ENCODE results near the gene TMEM91. TPM values are rescaled to one million over a fixed set of nuclear protein-coding genes. Genes with fewer than 3 reads are reported as not detected.
A peak's percentile ranks its signal among the peaks of the same experiment; 100 is the strongest.

The TMEM91 gene
- total RNA-seq, 2 donors from 2014 or later = 3.5 to 15.1 TPM

DNA sequence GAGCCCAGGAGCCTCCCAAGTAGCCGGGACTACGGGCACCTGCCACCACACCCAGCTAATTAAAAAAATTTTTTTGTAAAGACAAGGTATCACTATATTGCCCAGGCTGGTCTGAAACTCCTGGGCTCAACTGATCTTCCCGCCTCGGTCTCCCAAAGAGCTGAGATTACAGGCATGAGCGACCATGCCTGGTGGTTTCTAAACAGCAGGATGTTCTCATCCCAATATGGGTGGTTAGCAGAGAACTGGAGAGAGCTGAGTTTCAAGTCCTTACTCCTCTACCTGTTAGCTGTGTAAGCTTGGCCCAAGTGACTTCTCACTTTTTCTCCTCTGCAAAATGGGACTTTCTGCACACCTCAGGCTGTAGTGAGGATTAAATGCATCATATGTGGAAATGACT is 8.0 kb downstream of the TMEM91 start:
- peaks cover 38% of the 10 kb centered on the region for H3K36me3 Mint-ChIP-seq (ENCODE audit: low read depth)
- no peak for ATAC-seq (replicated peaks)
- no peak overlapping the region for H3K27ac Mint-ChIP-seq
- H3K4me1 Mint-ChIP-seq = peaks cover 5% of the 10 kb centered on the region
- no peaks in the 10 kb centered on the region for H3K27me3 Mint-ChIP-seq
- H3K9me3 Mint-ChIP-seq = no peaks in the 10 kb centered on the region
- no peak overlapping the region for H3K4me3 Mint-ChIP-seq

DNA sequence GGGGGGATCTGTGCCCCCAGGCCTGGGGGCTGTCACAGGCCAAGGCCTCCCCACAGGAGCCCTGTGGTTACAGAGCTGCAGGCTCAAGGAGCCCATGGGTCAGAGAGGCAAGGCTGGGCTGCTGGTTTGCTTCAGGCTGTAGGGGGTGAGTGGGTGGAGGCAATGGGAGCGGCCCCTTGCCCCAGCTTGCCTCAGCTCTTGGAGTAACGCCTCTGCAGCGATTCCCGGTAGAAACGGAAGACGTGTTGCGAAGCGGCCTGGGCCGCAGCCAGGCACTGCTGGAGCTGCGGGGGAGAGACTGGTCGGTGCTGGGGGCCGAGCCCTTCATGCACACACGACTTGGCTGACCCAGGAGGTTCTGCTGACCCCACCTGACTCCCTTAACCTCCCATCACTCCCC is 10.1 kb downstream of the TMEM91 start:
- no peaks in the 10 kb centered on the region for H3K27me3 Mint-ChIP-seq
- no peaks in the 10 kb centered on the region for H3K9me3 Mint-ChIP-seq
- H3K4me1 Mint-ChIP-seq = peaks cover 5% of the 10 kb centered on the region
- no peak for ATAC-seq (replicated peaks)
- H3K4me3 Mint-ChIP-seq = no peak overlapping the region
- H3K36me3 Mint-ChIP-seq (ENCODE audit: low read depth) = peaks cover 59% of the 10 kb centered on the region
- H3K27ac Mint-ChIP-seq = peak overlapping the region; percentile 38

DNA sequence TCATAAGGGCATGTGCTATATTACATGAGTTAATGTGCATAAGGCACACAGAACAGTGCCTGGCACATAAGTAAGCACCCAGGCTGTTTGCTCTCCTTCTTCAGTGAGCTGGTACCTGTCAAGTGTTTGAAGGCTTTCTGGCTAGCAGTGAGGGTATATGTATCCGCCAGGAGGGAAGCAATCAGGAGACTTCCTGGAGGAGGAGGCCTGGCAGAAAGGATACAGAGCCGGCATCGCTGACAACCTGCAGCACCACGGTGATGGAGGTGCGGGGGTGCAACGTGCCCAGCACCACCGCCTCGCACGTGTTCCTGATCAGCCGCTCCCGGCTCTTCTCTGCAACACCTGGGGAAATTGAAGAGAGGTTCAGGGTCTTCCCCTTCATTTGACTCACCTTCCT is 15.3 kb downstream of the TMEM91 start:
- no peaks in the 10 kb centered on the region for H3K9me3 Mint-ChIP-seq
- no peak overlapping the region for H3K27ac Mint-ChIP-seq
- H3K27me3 Mint-ChIP-seq = no peaks in the 10 kb centered on the region
- no peak overlapping the region for H3K4me3 Mint-ChIP-seq
- ATAC-seq (replicated peaks) = no peak
- H3K36me3 Mint-ChIP-seq (ENCODE audit: low read depth) = peaks cover 71% of the 10 kb centered on the region
- H3K4me1 Mint-ChIP-seq = peaks cover 10% of the 10 kb centered on the region

DNA sequence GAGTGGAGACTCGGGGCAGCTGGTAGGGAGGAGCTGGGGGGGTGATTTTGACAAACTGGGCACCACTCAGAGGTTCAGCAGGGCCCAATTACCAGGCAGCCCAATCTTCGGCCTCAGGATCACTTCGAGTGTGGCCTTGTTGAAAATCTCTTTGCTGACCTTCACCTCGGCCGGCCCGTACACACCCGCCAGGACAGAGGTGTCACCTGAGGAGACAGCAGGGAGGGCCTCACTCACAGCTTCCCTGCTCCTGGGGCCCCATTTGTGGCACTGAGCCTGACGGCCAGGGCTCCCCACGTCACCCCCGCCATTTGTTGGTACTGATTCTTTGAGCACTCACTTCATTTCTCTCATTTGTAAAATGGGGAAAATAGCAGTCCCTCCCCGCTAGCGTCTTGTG is 16.4 kb downstream of the TMEM91 start:
- H3K36me3 Mint-ChIP-seq (ENCODE audit: low read depth) = peaks cover 71% of the 10 kb centered on the region
- no peak for ATAC-seq (replicated peaks)
- no peak overlapping the region for H3K4me3 Mint-ChIP-seq
- no peaks in the 10 kb centered on the region for H3K9me3 Mint-ChIP-seq
- H3K4me1 Mint-ChIP-seq = peaks cover 11% of the 10 kb centered on the region
- H3K27me3 Mint-ChIP-seq = no peaks in the 10 kb centered on the region
- H3K27ac Mint-ChIP-seq = no peak overlapping the region

DNA sequence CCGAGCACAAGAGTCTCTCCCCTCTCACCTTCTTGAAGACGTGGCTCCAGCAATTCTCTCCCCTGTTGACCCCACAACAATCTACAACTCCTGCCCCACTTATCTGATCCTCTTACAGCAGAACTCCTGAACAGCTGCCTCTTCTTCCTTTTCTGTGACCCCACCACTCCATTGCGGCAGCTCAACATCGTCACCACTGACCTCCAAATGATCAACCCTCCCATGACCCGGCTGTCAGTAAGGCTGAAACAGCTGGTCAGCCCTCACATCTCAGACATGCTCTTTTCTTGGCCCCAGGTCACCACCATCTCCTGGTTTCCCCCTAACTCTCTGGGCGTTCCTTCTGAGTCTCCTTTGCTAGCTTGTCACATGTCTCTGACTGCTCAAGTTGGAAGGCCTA is 19.0 kb downstream of the TMEM91 start:
- Mint-ChIP-seq H3K36me3 (ENCODE audit: low read depth) (peaks cover 67% of the 10 kb centered on the region), H3K27ac (peak overlapping the region; percentile 100), H3K4me3 (peak overlapping the region; percentile 100), H3K9me3 (no peaks in the 10 kb centered on the region), H3K4me1 (peaks cover 24% of the 10 kb centered on the region), H3K27me3 (no peaks in the 10 kb centered on the region)
- ATAC-seq (replicated peaks) = no peak

DNA sequence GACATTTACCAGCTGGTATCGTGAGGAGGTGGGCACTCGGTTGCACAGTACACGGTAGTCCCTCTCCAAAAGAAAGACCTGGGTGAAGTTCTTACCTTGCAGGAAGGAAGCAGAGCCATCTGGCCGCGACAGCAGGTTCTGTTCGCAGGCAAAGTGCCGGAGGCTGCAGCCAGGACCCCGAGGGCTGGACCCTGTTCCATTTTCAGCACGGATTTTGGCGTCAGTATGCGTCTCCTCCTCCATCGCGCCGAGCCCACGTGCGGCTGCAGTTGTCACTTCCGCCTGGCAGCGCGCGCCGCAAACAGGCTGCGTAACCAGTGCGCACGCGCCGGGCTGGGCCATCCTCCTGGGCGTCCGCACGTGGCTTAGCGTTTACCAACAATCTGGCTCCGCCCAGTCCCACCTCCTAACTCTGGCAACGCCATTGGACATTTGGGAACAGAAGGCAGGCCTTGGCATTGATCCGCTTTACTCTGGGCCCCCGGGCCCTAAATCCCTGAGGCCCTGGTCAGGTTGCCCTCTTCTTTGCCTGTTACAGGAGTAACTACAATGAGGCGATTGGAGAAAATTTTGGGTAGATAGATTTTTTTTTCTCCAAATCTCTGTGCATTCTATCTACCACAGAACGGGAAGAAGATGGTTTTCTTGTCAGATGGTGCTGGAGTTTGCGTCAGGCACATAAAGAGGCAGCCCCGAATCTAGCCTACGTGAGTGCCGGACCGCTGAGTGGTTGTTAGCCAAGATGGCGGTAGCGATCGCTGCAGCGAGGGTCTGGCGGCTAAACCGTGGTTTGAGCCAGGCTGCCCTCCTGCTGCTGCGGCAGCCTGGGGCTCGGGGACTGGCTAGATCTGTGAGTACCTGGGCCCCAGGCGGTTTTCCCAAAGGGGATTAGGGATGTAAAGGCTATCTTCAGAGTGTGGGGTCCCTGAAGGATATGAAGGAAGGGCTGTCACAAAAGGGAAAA is 21.0 kb downstream of the TMEM91 start, which contains the start of the genes BCKDHA and EXOSC5:
Gene BCKDHA (plus strand): TSS at position 733 of the 964 bp plus-strand sequence. CDS start 10 bp downstream, at position 743.
Gene EXOSC5 (minus strand): TSS at position 274 of the 964 bp plus-strand sequence. CDS start 31 bp downstream, at position 243.
- Mint-ChIP-seq H3K36me3 (ENCODE audit: low read depth) (peaks cover 54% of the 10 kb centered on the region), H3K9me3 (no peaks in the 10 kb centered on the region), H3K4me3 (peak within 1 kb of the TSS; percentile 100), H3K27ac (peak within 1 kb of the TSS; percentile 100), H3K4me1 (peaks cover 24% of the 10 kb centered on the region), H3K27me3 (no peaks in the 10 kb centered on the region)
- peak; percentile 100 for ATAC-seq (replicated peaks)

DNA sequence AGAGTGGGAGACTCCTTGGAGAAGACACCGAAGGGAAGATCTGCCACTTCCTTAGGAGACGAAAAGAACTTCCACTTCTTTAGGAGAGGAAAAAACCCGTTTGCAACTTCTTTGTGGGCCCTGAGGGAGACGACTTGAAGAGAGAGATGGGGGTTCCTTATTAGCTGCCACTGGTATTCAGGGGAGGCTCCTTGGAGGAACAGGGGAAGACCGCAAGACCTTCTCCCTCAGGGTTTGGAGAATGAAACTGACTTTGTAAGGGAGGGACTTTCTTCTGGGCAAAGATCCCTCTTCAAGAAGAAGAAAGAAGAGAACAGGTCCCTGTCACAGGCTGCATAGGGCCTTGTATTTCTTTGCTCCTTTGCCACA is 21.7 kb downstream of the TMEM91 start:
- no peak for ATAC-seq (replicated peaks)
- peaks cover 24% of the 10 kb centered on the region for H3K4me1 Mint-ChIP-seq
- no peaks in the 10 kb centered on the region for H3K27me3 Mint-ChIP-seq
- H3K27ac Mint-ChIP-seq = peak overlapping the region; percentile 100
- peak overlapping the region; percentile 100 for H3K4me3 Mint-ChIP-seq
- peaks cover 48% of the 10 kb centered on the region for H3K36me3 Mint-ChIP-seq (ENCODE audit: low read depth)
- H3K9me3 Mint-ChIP-seq = no peaks in the 10 kb centered on the region

DNA sequence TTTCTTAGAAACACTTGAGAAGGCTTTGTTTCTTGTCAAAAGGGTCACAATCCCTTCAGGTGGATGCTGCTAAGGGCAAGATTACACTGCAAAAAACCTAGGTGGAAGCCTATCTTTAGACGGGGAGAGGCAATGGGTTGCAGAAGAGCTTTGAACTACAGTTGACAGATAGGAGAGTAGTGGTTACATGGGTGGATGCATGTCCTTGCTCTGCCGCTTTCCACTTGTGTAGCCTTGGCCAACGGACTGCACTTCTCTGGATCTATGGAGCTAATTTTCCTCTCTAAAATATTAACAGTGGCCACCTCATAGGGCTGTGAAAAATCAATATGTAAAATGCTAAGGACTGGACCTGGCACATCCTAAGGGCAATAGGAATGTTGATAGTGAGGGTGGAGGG is 22.3 kb downstream of the TMEM91 start:
- Mint-ChIP-seq H3K27me3 (no peaks in the 10 kb centered on the region), H3K4me3 (peak overlapping the region; percentile 100), H3K27ac (peak overlapping the region; percentile 100), H3K36me3 (ENCODE audit: low read depth) (peaks cover 45% of the 10 kb centered on the region), H3K4me1 (peaks cover 24% of the 10 kb centered on the region), H3K9me3 (no peaks in the 10 kb centered on the region)
- ATAC-seq (replicated peaks) = no peak

DNA sequence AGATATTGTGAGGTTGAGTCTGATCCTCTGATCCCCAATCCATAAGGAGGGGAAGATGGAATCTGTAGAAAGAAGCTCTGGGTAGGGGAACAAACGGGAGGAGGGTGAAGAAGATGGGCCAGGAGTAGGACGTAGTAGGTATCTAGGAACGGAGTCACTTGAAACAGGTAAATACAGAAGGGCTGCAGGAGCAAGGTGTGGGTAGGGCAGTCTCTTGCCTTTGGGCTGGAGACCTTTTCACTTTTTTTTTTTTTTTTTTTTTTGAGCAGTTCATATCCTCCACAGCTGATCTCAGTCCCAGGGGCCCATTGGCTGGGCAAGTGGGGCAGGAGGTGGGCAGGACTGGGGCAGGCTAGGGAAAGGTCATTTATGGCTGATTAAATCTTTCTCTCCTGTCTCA is 22.8 kb downstream of the TMEM91 start:
- no peak for ATAC-seq (replicated peaks)
- H3K4me3 Mint-ChIP-seq = peak overlapping the region; percentile 100
- H3K36me3 Mint-ChIP-seq (ENCODE audit: low read depth) = peaks cover 45% of the 10 kb centered on the region
- H3K4me1 Mint-ChIP-seq = peaks cover 24% of the 10 kb centered on the region
- no peaks in the 10 kb centered on the region for H3K27me3 Mint-ChIP-seq
- peak overlapping the region; percentile 100 for H3K27ac Mint-ChIP-seq
- H3K9me3 Mint-ChIP-seq = no peaks in the 10 kb centered on the region

DNA sequence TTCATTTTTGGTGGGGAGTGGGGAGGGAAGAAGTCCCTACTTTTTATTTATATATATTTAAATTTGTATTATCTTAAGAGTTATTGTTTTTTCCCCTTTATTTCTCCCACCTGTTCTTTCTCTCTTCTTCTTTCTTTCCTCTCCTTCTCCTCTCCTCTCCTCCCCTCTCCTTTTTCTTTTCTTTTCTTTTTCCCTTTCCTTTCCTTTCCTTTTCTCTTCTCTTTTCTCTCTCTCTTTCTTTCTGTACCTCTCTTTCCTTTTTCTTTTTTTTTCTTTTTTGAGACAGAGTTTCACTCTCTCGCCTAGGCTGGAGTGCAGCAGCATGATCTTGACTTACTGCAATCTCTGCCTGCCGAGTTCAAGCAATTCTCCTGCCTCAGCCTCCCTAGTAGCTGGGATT is 23.2 kb downstream of the TMEM91 start:
- Mint-ChIP-seq H3K4me1 (peaks cover 24% of the 10 kb centered on the region), H3K9me3 (no peaks in the 10 kb centered on the region), H3K36me3 (ENCODE audit: low read depth) (peaks cover 45% of the 10 kb centered on the region), H3K27me3 (no peaks in the 10 kb centered on the region), H3K4me3 (peak overlapping the region; percentile 100), H3K27ac (peak overlapping the region; percentile 100)
- ATAC-seq (replicated peaks) = no peak

DNA sequence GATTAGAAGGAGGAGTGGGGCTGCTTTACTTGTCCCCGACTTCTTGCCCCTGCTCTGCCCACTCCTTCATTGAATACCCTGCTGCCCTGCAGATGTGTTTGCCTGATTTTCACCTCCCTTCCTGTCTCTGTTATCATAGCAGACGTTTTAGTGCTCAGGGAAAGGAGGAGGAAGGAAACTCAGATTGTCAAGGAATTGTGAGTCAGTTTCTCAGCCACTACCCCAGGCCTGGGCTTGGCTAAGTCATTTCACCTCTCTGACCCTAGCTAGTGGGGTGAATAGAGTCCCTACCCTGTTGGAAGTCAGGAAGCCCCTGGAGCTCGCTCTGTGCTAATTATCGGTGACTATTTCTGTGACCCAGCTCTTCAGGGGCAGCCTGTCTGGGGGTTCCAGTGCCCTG is 25.1 kb downstream of the TMEM91 start:
- no peak for ATAC-seq (replicated peaks)
- Mint-ChIP-seq H3K36me3 (ENCODE audit: low read depth) (peaks cover 36% of the 10 kb centered on the region), H3K4me1 (peaks cover 14% of the 10 kb centered on the region), H3K27ac (peak overlapping the region; percentile 21), H3K27me3 (no peaks in the 10 kb centered on the region), H3K9me3 (no peaks in the 10 kb centered on the region), H3K4me3 (no peak overlapping the region)

DNA sequence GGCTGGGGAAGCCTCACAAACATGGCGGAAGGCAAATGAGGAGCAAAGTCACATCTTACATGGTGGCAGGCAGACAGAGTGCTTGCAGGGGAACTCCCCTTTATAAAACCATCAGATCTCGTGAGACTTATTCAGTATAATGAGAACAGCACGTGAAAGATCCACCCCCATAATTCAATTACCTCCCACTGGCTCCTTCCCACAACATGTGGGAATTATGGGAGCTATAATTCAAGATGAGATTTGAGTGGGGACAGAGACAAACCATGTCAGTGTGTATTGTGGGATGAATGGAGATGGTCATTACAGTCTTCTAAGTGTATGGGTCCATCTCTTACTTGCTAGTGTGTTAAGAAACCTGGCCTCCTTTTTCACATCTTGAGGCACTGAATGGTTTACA is 25.7 kb downstream of the TMEM91 start:
- no peak for ATAC-seq (replicated peaks)
- H3K36me3 Mint-ChIP-seq (ENCODE audit: low read depth) = peaks cover 35% of the 10 kb centered on the region
- no peak overlapping the region for H3K4me3 Mint-ChIP-seq
- no peak overlapping the region for H3K27ac Mint-ChIP-seq
- H3K9me3 Mint-ChIP-seq = no peaks in the 10 kb centered on the region
- H3K4me1 Mint-ChIP-seq = peaks cover 14% of the 10 kb centered on the region
- H3K27me3 Mint-ChIP-seq = no peaks in the 10 kb centered on the region

DNA sequence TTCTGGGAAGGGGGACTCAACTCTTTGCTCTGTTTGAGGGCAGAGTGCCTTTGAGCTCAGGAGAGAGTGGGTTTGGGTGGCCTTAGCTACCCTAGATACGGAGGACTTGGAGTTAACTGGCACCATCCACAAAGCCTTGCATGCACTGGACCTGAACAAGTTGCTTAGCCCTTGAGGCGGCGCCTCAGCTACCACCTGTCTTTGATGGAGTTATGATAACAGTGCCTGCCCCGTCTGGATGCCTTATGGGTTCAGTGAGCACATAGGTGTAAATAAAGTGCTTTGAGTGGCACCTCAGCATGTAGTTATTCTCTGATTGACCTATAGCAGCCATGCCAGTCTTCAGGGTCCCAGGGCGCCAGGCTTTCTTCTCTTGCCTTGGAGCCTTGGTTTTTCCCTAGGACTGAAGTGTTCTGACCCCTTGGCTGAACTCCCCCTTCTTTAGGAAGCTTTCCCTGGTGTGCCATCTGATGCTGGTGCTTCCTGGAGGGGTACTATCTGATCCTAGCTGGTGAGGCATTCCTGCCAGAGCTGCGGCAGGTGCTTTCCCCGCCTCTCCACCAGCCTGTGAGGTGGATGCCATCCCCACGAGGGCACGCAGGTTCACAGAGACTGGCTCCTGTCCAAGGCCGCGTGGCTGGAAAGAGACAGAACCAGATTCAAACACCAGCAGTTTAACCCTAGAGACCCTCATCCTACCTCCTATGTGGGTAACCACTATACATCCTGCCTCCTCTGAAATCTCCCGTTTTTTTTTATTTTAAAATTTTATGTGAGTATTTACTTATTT is 27.0 kb downstream of the TMEM91 start:
- peaks cover 7% of the 10 kb centered on the region for H3K4me1 Mint-ChIP-seq
- no peaks in the 10 kb centered on the region for H3K9me3 Mint-ChIP-seq
- H3K4me3 Mint-ChIP-seq = no peak overlapping the region
- no peak overlapping the region for H3K27ac Mint-ChIP-seq
- no peaks in the 10 kb centered on the region for H3K27me3 Mint-ChIP-seq
- H3K36me3 Mint-ChIP-seq (ENCODE audit: low read depth) = peaks cover 21% of the 10 kb centered on the region
- no peak for ATAC-seq (replicated peaks)

DNA sequence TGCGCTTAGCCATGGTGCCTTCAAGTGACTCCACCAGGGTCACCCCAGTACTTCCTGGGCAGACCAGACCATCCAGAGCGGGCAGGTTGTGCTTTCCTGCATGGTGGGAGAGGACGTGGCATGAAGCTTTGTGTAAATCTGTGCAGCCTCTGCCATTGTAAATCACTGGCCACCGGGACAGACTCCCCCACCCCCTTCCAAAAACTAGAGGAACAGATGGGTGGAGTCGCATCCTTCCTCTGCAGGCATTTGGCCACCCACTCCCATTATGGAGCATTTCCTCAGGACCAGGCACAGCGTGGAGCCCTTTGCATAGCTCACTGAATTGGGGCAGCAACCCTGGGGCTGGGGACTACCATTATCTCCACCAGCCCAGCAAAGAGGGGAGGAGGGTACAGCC is 29.4 kb downstream of the TMEM91 start:
- Mint-ChIP-seq H3K36me3 (ENCODE audit: low read depth) (peaks cover 18% of the 10 kb centered on the region), H3K27me3 (no peaks in the 10 kb centered on the region), H3K4me3 (no peak overlapping the region), H3K27ac (no peak overlapping the region), H3K4me1 (peaks cover 8% of the 10 kb centered on the region), H3K9me3 (no peaks in the 10 kb centered on the region)
- no peak for ATAC-seq (replicated peaks)
